Panc1 (cell line): ENCODE results near the gene CDHR5. TPM values are rescaled to one million over a fixed set of nuclear protein-coding genes. Genes with fewer than 3 reads are reported as not detected.

Experiments used
- ATAC-seq: fragments of 200-7000 bp; cut with Tn5 transposase; 2 replicates; pipeline ENCODE4 v1.9.1; 2020; ENCODE audit warnings: mild to moderate bottlenecking, moderate library complexity
- BruUV-seq: library from RNA; stranded (reverse); fragments of 400-500 nt; replicated peaks from 2 replicates; lab custom pipeline; 2021; lab: Mats Ljungman, UMichigan
- CTCF ChIA-PET: fragments of 300-600 bp; sonication (Branson Sonifier 250); formaldehyde crosslinking; loops from one replicate; lab custom pipeline; 2022; ENCODE audit warnings: antibody characterized with exemption; lab: Charles Lee
- POLR2A ChIA-PET: fragments of 300-600 bp; sonication (Branson Sonifier 250); formaldehyde crosslinking; loops from one replicate; lab custom pipeline; 2022; ENCODE audit warnings: antibody characterized with exemption; lab: Charles Lee
- DNase-seq: peaks from one replicate; pipeline ENCODE4 v3.0.0-alpha.2; 2010; ENCODE audit warnings: low read depth, low spot score
- H3K27ac ChIP-seq: 2 replicates; pipeline ENCODE4 v1.5.1; 2011; ENCODE audit warnings: mild to moderate bottlenecking, low read length, inconsistent platforms
- H3K27me3 ChIP-seq: fragments of 200-500 bp; sonication (Bioruptor generic); 2 replicates; pipeline ENCODE4 v1.6.0; 2014; ENCODE audit warnings: low read length, inconsistent platforms; ENCODE audit not compliant: control insufficient read depth, insufficient read depth
- H3K36me3 ChIP-seq: fragments of 200-500 bp; sonication (Bioruptor generic); 2 replicates; pipeline ENCODE4 v1.5.1; 2014; ENCODE audit warnings: inconsistent platforms, mild to moderate bottlenecking, low read length, moderate library complexity; ENCODE audit not compliant: control insufficient read depth, insufficient read depth
- H3K4me1 ChIP-seq: 2 replicates; pipeline ENCODE4 v1.5.1; 2011; ENCODE audit warnings: inconsistent platforms, mild to moderate bottlenecking, low read length, moderate library complexity; ENCODE audit not compliant: control insufficient read depth, insufficient read depth
- H3K4me3 ChIP-seq, 2 experiments: 2 replicates each; pipeline ENCODE4 v1.5.1; 2011 to 2012; ENCODE audit warnings: low read depth in 2 of 2, low read length in 2 of 2, mild to moderate bottlenecking in 2 of 2, inconsistent platforms in 1 of 2, moderate library complexity in 1 of 2
- H3K9me3 ChIP-seq: fragments of 200-500 bp; sonication (Bioruptor generic); 2 replicates; pipeline ENCODE4 v1.5.1; 2014; ENCODE audit warnings: low read depth, mild to moderate bottlenecking, inconsistent platforms, low read length, moderate library complexity; ENCODE audit not compliant: control insufficient read depth, insufficient read depth
- CTCF ChIP-seq: fragments of 450-650 bp; IDR thresholded peaks from 2 replicates; pipeline ENCODE4 v1.5.1; 2017; ENCODE audit warnings: mild to moderate bottlenecking
- POLR2AphosphoS5 ChIP-seq: IDR thresholded peaks from 2 replicates; pipeline ENCODE4 v1.6.1; 2012; ENCODE audit warnings: mild to moderate bottlenecking, low read depth, low read length, moderate library complexity
- REST ChIP-seq, 2 experiments: IDR thresholded peaks; 2 replicates each; pipeline ENCODE4 v1.6.1; 2011 to 2012; ENCODE audit warnings: low read depth in 2 of 2, control low read depth in 1 of 2, low read length in 1 of 2, mild to moderate bottlenecking in 1 of 2, moderate library complexity in 1 of 2; ENCODE audit not compliant: insufficient read depth in 1 of 2
- SIN3A ChIP-seq: IDR thresholded peaks from 2 replicates; pipeline ENCODE4 v1.6.1; 2012; ENCODE audit warnings: low read depth, mild to moderate bottlenecking, low read length, moderate library complexity, borderline replicate concordance; ENCODE audit not compliant: insufficient read depth
- TCF7L2 ChIP-seq: IDR thresholded peaks from 2 replicates; pipeline ENCODE4 v1.6.1; 2011; ENCODE audit warnings: mild to moderate bottlenecking, low read depth, low read length, inconsistent platforms
- in situ Hi-C: cut with HindIII; loops from 2 replicates; pipeline ENCODE4 v1.10.0; 2016; ENCODE audit warnings: low sequenced_read_pairs, low pct_unique_long_range_greater_than_20kb
- intact Hi-C: fragments of 100-400 bp; cut with micrococcal nuclease; formaldehyde crosslinking; loops from one replicate; pipeline ENCODE4 v1.10.0; 2022; ENCODE audit not compliant: unreplicated experiment
- total RNA-seq: library from RNA; stranded (reverse); gene quantifications from one replicate; pipeline ENCODE4 v1.2.1, GENCODE V29; 2021; ENCODE audit not compliant: unreplicated experiment

Gene CDHR5
- total RNA-seq, 1 experiment from 2014 or later: not detected

GRCh38 chr11:575313-575995 lies 49.3 kb downstream of the CDHR5 start:
- DNase-seq (no peak), ATAC-seq (peak; percentile 65)
- H3K4me1 ChIP-seq: peaks cover 38% of the 10 kb centered on the region
- in situ Hi-C loops (no loop called here), intact Hi-C loops (no loop called here)
- H3K27ac ChIP-seq: peak overlapping the region; percentile 30
- TF ChIP-seq REST (IDR thresholded peaks at IDR 0.05; ENCODE audit: insufficient read depth in 1 of 2, low read depth in 2 of 2, low read length in 1 of 2) (no peak), SIN3A (no peak), CTCF (no peak), TCF7L2 (no peak), POLR2AphosphoS5 (no peak)
- no TSS peak for BruUV-seq
- H3K27me3 ChIP-seq: no peaks in the 10 kb centered on the region
- H3K36me3 ChIP-seq: peaks cover 6% of the 10 kb centered on the region; the same call in 1 of the 2 replicates
- H3K9me3 ChIP-seq: no peaks in the 10 kb centered on the region
- ChIA-PET POLR2A (interaction anchor here (0.6 to 1.5 kb wide), 3 partner anchors 14 to 170 kb away, joined by 5 read pairs; no protein-coding TSS in a partner anchor), CTCF (interaction anchor here (0.6 kb wide), 2 partner anchors 21 to 165 kb away, joined by 7 to 10 read pairs; no protein-coding TSS in a partner anchor)
- peak overlapping the region; percentile 81 to 83 for H3K4me3 ChIP-seq

- peaks cover 34% of the 10 kb centered on the region for H3K4me1 ChIP-seq
- intact Hi-C loops: no loop called here
- peaks cover 6% of the 10 kb centered on the region; the same call in 1 of the 2 replicates for H3K36me3 ChIP-seq
- DNase-seq (no peak), ATAC-seq (peak; percentile 6)
- TF ChIP-seq SIN3A (0 out of 2 replicates have a peak, but pooled peaks have one; percentile 12), POLR2AphosphoS5 (no peak)
- ChIA-PET CTCF (no interaction called here), POLR2A (interaction anchor here (1.5 kb wide), 1 partner anchor 14 kb away, joined by 5 read pairs; no protein-coding TSS in a partner anchor)
- in situ Hi-C loops: no loop called here
- BruUV-seq: no TSS peak
- peak overlapping the region; percentile 81 to 83 for H3K4me3 ChIP-seq
- H3K27ac ChIP-seq: peak overlapping the region; percentile 30
- H3K27me3 ChIP-seq: no peaks in the 10 kb centered on the region
- H3K9me3 ChIP-seq: no peaks in the 10 kb centered on the region
Observed at GRCh38 chr11:574632-575312, 50.0 kb downstream of the CDHR5 start.
